Measurements from ENCODE around the gene ZBTB7C.

GRCh38 chr18:48216639-48217257 is 192.4 kb downstream of the ZBTB7C start:
- TF ChIP-seq CTCF (conservative IDR thresholded peaks at IDR 0.05; ENCODE audit: low read depth, low read length) (no peak), EZH2 (IDR thresholded peaks at IDR 0.05; ENCODE audit: borderline replicate concordance, low read depth, low read length, poor library complexity, severe bottlenecking) (no peak)
